ENCODE results near the gene PGGHG. TPM values are rescaled to one million over a fixed set of nuclear protein-coding genes. Genes with fewer than 3 reads are reported as not detected.

Gene PGGHG
- total and polyA plus RNA-seq, 2 of the 13 experiments (the other 11 are each of a cell fraction or from before 2014, with no cell fraction given), result 5.9 to 14.8 TPM

DNA sequence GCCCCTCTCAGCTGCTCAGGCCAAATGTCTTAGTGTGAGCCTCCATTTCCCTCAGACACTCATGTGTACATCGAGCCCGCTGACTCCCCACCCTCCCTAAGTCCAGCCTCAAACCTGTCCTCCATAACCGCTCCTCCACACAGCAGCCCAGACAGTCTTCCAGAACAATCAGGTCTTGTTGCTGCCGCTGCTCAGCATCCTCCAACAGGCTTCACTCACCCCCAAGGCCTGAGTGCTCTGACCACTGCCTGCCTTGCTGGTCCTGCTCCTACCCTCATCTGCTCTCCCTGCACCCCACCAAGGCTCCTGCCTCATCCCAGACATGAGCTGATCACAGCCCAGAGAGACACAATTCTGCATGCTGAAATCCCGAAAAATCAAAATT, 35.0 kb upstream of the PGGHG start:
- H3K4me3 ChIP-seq (replicated peaks in 1 of 3; ENCODE audit: insufficient read depth in 1 of 3, low read depth in 2 of 3, low read length in 3 of 3), result no peak overlapping the region
- H3K9ac ChIP-seq (ENCODE audit: insufficient read depth, low read depth, low read length), result no peak overlapping the region
- H3K9me3 ChIP-seq (ENCODE audit: low read length), result no peaks in the 10 kb centered on the region
- ATAC-seq (no peak), DNase-seq (ENCODE audit: low spot score) (no peak), FAIRE-seq (no peak)
- CTCF ChIA-PET (ENCODE audit: low intra/inter-chr PET ratio, low total read pairs), result no interaction called here
- POLR2A ChIA-PET, result no interaction called here
- H3K79me2 ChIP-seq (ENCODE audit: insufficient read depth, low read length), result no peaks in the 10 kb centered on the region
- H3K27ac ChIP-seq (ENCODE audit: extremely low read length, insufficient read depth, low read length), result no peak overlapping the region
- WGBS (ENCODE audit: low lambda C conversion rate), result 95% methylated on average over 5 of the region's 5 CpGs
- no peak overlapping the region for H2AFZ ChIP-seq (ENCODE audit: low read length)
- peaks cover 24 to 34% of the 10 kb centered on the region in 2 experiments; a peak in 4 of 5 replicates for H3K36me3 ChIP-seq (replicated peaks in 1 of 2; ENCODE audit: control insufficient read depth in 1 of 2, insufficient read depth in 2 of 2, low read length in 2 of 2)
- no peak overlapping the region for H3K4me2 ChIP-seq (ENCODE audit: low read depth, low read length)
- BruUV-seq (replicated peaks), result no TSS peak
- no peaks in the 10 kb centered on the region for H4K20me1 ChIP-seq (ENCODE audit: insufficient read depth, low read length)
- in situ Hi-C loops (cut with HindIII; ENCODE audit: extremely low pct_ligation_motif_present, low pct_unique_long_range_greater_than_20kb), result no loop called here
- intact Hi-C loops (cut with micrococcal nuclease; ENCODE audit: unreplicated experiment), result no loop called here
- H3K4me1 ChIP-seq (ENCODE audit: insufficient read depth, low read length), result peaks cover 8% of the 10 kb centered on the region; the same call in 1 of the 2 replicates
- TF ChIP-seq ZNF773 (CRISPR knock-in tag; IDR thresholded peaks at IDR 0.05; ENCODE audit: borderline replicate concordance), result no peak
- TF ChIP-seq SRSF4 (IDR thresholded peaks at IDR 0.05; ENCODE audit: low read depth, low read length, poor library complexity, severe bottlenecking), result no peak
- TF ChIP-seq, protein P1, sequence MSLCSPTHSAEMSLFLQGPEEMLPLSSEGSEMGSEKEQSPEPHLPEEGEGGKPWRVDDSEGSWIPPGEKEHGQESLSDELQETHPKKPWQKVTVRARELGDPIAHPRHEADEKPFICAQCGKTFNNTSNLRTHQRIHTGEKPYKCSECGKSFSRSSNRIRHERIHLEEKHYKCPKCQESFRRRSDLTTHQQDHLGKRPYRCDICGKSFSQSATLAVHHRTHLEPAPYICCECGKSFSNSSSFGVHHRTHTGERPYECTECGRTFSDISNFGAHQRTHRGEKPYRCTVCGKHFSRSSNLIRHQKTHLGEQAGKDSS (CRISPR knock-in tag; IDR thresholded peaks at IDR 0.05; ENCODE audit: borderline replicate concordance, low read depth), result no peak
- TF ChIP-seq, protein P2, sequence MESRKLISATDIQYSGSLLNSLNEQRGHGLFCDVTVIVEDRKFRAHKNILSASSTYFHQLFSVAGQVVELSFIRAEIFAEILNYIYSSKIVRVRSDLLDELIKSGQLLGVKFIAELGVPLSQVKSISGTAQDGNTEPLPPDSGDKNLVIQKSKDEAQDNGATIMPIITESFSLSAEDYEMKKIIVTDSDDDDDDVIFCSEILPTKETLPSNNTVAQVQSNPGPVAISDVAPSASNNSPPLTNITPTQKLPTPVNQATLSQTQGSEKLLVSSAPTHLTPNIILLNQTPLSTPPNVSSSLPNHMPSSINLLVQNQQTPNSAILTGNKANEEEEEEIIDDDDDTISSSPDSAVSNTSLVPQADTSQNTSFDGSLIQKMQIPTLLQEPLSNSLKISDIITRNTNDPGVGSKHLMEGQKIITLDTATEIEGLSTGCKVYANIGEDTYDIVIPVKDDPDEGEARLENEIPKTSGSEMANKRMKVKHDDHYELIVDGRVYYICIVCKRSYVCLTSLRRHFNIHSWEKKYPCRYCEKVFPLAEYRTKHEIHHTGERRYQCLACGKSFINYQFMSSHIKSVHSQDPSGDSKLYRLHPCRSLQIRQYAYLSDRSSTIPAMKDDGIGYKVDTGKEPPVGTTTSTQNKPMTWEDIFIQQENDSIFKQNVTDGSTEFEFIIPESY (CRISPR knock-in tag; IDR thresholded peaks at IDR 0.05), result no peak
- TF ChIP-seq ZNF615 (CRISPR knock-in tag; IDR thresholded peaks at IDR 0.05; ENCODE audit: borderline replicate concordance), result no peak
- TF ChIP-seq, protein P3, sequence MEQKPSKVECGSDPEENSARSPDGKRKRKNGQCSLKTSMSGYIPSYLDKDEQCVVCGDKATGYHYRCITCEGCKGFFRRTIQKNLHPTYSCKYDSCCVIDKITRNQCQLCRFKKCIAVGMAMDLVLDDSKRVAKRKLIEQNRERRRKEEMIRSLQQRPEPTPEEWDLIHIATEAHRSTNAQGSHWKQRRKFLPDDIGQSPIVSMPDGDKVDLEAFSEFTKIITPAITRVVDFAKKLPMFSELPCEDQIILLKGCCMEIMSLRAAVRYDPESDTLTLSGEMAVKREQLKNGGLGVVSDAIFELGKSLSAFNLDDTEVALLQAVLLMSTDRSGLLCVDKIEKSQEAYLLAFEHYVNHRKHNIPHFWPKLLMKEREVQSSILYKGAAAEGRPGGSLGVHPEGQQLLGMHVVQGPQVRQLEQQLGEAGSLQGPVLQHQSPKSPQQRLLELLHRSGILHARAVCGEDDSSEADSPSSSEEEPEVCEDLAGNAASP (CRISPR knock-in tag; IDR thresholded peaks at IDR 0.05; ENCODE audit: borderline replicate concordance), result no peak
- no peak for TF ChIP-seq ZEB1 (IDR thresholded peaks at IDR 0.05; ENCODE audit: insufficient replicate concordance, low read depth)
- TF ChIP-seq TEAD2 (CRISPR knock-in tag; IDR thresholded peaks at IDR 0.05), result no peak
- no peak for TF ChIP-seq ZNF782 (CRISPR knock-in tag; IDR thresholded peaks at IDR 0.05; ENCODE audit: borderline replicate concordance)
- no peak for TF ChIP-seq ZNF207 (IDR thresholded peaks at IDR 0.05; ENCODE audit: borderline replicate concordance)
- no peaks in the 10 kb centered on the region for H3K27me3 ChIP-seq (ENCODE audit: control insufficient read depth in 1 of 2, insufficient read depth in 2 of 2, low read length in 2 of 2)
